Chondrocyte (in vitro differentiated cells): ENCODE results near the gene MCTP2. TPM values are rescaled to one million over a fixed set of nuclear protein-coding genes. Genes with fewer than 3 reads are reported as not detected.

ENCODE experiments used
- DNase-seq: peaks from one replicate; pipeline ENCODE4 v3.0.0; 2021; ENCODE audit warnings: mixed read lengths, low spot score
- H3K27ac Mint-ChIP-seq: one replicate; pipeline ENCODE4 v1.8.0; 2021; ENCODE audit warnings: mild to moderate bottlenecking, moderate library complexity, mixed read lengths; ENCODE audit not compliant: unreplicated experiment
- H3K27me3 Mint-ChIP-seq: 2 replicates; pipeline ENCODE4 v1.8.0; 2021; ENCODE audit warnings: low read depth, mixed read lengths
- H3K36me3 Mint-ChIP-seq: 2 replicates; pipeline ENCODE4 v1.8.0; 2021; ENCODE audit warnings: low read depth, mixed read lengths
- H3K4me1 Mint-ChIP-seq: 2 replicates; pipeline ENCODE4 v1.8.0; 2021; ENCODE audit warnings: low read depth, mild to moderate bottlenecking, mixed read lengths
- H3K4me3 Mint-ChIP-seq: one replicate; pipeline ENCODE4 v1.8.0; 2021; ENCODE audit warnings: mild to moderate bottlenecking, moderate library complexity, mixed read lengths; ENCODE audit not compliant: unreplicated experiment
- H3K9me3 Mint-ChIP-seq: 2 replicates; pipeline ENCODE4 v1.8.0; 2021; ENCODE audit warnings: low read depth, mixed read lengths
- CTCF ChIP-seq: fragments of 200-600 bp; sonication (generic); IDR thresholded peaks from 2 replicates; pipeline ENCODE4 v1.5.0; 2021; ENCODE audit warnings: antibody characterized with exemption, mild to moderate bottlenecking, moderate library complexity
- total RNA-seq: library from RNA; stranded (reverse); gene quantifications from 3 replicates; pipeline ENCODE4 v1.2.1, GENCODE V29; 2021

MCTP2 gene
- total RNA-seq, 1 donor from 2014 or later = 4.5 TPM

GRCh38 chr15:94417501-94418293 is 186.3 kb downstream of the MCTP2 start:
- no peaks in the 10 kb centered on the region for H3K4me1 Mint-ChIP-seq
- peaks cover 12% of the 10 kb centered on the region for H3K9me3 Mint-ChIP-seq
- no peaks in the 10 kb centered on the region for H3K36me3 Mint-ChIP-seq
- no peak overlapping the region for H3K27ac Mint-ChIP-seq
- H3K27me3 Mint-ChIP-seq = no peaks in the 10 kb centered on the region
- no peak overlapping the region for H3K4me3 Mint-ChIP-seq
- no peak for DNase-seq
- TF ChIP-seq CTCF = no peak

- Mint-ChIP-seq H3K9me3 (peaks cover 12% of the 10 kb centered on the region), H3K4me3 (no peak overlapping the region), H3K27ac (no peak overlapping the region), H3K27me3 (no peaks in the 10 kb centered on the region), H3K36me3 (no peaks in the 10 kb centered on the region), H3K4me1 (no peaks in the 10 kb centered on the region)
- no peak for DNase-seq
- TF ChIP-seq CTCF = no peak
Observed at GRCh38 chr15:94421706-94422105, 190.3 kb downstream of the MCTP2 start.

GRCh38 chr15:94432279-94432678 is 200.9 kb downstream of the MCTP2 start:
- H3K9me3 Mint-ChIP-seq = peaks cover 4% of the 10 kb centered on the region
- no peaks in the 10 kb centered on the region for H3K27me3 Mint-ChIP-seq
- H3K4me1 Mint-ChIP-seq = no peaks in the 10 kb centered on the region
- TF ChIP-seq CTCF = no peak
- no peaks in the 10 kb centered on the region for H3K36me3 Mint-ChIP-seq
- DNase-seq = no peak
- H3K27ac Mint-ChIP-seq = no peak overlapping the region
- H3K4me3 Mint-ChIP-seq = no peak overlapping the region

- Mint-ChIP-seq H3K4me3 (no peak overlapping the region), H3K27me3 (no peaks in the 10 kb centered on the region), H3K27ac (no peak overlapping the region), H3K4me1 (no peaks in the 10 kb centered on the region), H3K9me3 (no peaks in the 10 kb centered on the region), H3K36me3 (no peaks in the 10 kb centered on the region)
- DNase-seq = no peak
- no peak for TF ChIP-seq CTCF
Observed at GRCh38 chr15:94439158-94439557, 207.8 kb downstream of the MCTP2 start.

- H3K9me3 Mint-ChIP-seq = no peaks in the 10 kb centered on the region
- H3K36me3 Mint-ChIP-seq = no peaks in the 10 kb centered on the region
- no peak for DNase-seq
- H3K4me3 Mint-ChIP-seq = no peak overlapping the region
- H3K27me3 Mint-ChIP-seq = no peaks in the 10 kb centered on the region
- no peak overlapping the region for H3K27ac Mint-ChIP-seq
- H3K4me1 Mint-ChIP-seq = no peaks in the 10 kb centered on the region
- no peak for TF ChIP-seq CTCF
Observed at GRCh38 chr15:94441760-94442159, 210.4 kb downstream of the MCTP2 start.
